Measurements from ENCODE around the gene AMBN. TPM values are rescaled to one million over a fixed set of nuclear protein-coding genes. Genes with fewer than 3 reads are reported as not detected.
A peak's percentile ranks its signal among the peaks of the same experiment; 100 is the strongest.
"Not testable (repeated sequence)": the region's sequence is repeated elsewhere in the genome, so short reads cannot be mapped to it uniquely, and the experiment has no call there.

AMBN gene
- polyA plus RNA-seq, 4 donors, result 0.20 to 1.5 (median 1.2) TPM

DNA sequence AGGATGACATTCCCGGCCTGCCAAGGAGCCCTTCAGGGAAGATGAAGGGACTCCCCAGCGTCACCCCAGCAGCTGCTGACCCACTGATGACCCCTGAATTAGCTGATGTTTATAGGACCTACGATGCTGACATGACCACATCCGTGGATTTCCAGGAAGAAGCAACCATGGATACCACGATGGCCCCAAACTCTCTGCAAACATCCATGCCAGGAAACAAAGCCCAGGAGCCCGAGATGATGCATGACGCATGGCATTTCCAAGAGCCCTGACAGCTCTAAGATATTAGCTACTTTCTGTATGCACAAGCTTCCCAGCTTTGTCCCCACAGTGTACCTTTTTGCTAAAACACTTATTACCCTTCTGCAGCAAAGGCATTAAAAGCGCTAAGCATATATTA is 14.4 kb downstream of the AMBN start:
- DNase-seq (ENCODE audit: low read depth in 4 of 4, low spot score in 3 of 4), result no peak

DNA sequence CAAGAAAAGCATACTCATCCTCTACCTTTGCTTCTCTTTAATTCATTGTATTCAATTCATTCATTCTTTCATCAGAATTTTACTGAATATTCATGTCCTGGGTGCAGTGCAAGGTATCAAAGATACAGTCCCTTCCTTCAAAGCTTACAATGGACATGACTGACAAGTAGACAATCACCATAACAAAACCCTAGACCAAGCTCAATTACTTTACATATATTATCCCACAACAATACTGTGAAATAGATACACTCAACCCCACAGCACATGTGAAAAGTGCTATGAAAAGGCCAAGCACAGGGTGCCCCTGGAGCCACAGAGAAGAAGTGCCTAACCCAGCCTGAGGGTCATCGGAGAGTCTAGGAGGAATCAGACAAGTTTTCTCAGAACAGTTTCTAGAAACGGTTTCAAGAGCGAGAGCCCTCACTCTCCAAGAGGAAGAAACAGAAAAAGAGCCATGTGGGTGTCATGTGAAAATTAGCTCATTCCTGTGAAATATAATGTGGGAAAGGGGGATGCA is 15.3 kb downstream of the AMBN start:
- no peak for DNase-seq (ENCODE audit: low read depth in 4 of 4, low spot score in 3 of 4)

DNA sequence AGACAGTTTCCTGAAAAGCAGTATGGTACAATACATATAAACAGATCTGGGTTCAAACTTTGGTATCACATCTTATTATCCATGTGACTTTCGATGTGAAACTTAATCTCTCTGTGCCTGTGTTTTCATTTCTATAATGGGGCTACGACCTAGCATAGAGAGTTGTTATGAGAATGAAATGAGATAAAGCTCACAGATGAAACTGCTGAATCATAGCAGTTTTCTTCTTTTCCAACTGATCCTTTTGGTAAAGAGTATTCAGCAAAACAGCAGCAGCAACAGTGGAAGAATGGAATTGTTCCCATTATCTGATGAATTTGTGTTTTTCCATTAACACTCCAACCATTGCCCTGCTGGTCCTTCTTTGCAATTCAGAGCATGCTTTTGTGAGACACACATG is 16.3 kb downstream of the AMBN start:
- no peak for DNase-seq (ENCODE audit: low read depth in 4 of 4, low spot score in 3 of 4)

DNA sequence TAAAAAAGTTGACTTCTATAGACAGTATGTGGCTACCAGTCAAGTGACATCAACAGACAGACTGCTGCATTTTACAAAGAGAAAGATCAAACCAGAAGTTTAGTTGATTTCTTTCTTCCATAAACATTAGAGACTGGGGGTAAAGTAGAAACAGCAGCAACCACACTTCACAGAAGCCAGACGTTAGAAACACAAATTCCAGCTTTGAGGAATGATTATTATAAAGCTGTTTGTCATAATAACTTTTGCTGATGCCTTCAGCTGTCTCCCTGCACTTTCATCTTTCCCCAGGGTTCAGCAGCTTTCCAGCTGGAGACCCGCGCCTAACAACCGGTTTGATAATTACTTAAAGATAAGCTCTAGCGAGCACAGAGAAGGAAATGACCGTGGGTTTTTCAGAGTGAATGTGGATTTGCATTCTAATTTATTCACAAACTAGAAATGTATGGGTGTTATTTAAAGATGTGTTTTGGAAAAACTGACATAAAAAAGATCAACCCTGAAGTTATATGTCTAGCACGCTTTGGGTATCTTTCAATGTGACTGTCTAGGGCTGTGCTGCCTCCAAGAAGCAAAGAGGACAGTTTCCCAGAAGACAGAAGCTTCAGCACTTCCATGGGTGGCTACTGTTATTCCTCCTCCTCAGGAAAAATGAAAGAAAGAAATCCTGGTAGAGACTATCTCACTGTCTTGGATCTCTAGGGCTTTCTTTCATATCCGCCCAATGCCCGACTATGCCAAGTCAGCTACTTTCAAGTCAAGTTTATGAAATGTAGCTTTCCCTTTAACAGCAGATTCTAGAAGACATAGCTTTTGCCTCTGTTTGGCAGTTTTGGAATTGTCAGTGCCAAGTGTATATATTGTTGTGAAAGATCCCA is 21.5 kb downstream of the AMBN start:
- no peak for DNase-seq (ENCODE audit: low read depth in 4 of 4, low spot score in 3 of 4)

DNA sequence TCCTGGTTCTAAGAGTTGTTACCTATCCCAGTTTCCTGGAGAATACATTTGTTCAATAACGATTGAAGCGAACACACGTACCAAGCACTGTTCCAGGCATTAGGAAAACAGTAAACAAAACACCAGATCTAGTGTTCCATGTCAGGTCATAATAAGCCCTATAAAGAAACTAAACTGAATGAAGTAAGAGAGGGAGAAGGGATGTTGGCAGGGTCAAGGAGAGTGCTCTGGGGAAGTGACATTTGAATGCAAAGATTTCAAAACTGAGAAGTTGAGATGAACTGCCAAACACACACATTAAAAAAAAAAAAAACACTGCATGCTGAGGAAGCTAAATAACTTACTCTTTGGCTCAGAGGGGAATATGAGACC is 22.1 kb downstream of the AMBN start:
- DNase-seq (ENCODE audit: low read depth in 4 of 4, low spot score in 3 of 4), result no peak

DNA sequence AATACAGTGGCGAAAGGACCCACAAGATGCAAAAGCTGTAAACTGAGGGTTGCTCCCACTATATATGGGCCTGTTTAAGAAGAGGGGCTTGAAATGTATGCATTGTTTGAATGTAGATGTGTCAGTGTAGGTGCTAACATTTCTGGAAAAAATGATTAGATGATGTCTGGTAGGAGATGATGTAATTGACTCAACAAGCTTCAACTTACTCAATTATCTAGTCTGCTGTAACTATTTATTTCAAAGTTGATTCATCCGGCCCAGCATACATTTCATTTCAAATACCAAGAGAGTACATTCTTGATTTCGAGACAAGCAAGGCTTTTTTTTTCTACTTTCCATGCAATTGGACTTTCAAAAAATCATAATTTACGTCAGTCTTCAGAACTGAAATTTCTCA is 27.2 kb downstream of the AMBN start:
- DNase-seq (ENCODE audit: low read depth in 4 of 4, low spot score in 3 of 4), result no peak

DNA sequence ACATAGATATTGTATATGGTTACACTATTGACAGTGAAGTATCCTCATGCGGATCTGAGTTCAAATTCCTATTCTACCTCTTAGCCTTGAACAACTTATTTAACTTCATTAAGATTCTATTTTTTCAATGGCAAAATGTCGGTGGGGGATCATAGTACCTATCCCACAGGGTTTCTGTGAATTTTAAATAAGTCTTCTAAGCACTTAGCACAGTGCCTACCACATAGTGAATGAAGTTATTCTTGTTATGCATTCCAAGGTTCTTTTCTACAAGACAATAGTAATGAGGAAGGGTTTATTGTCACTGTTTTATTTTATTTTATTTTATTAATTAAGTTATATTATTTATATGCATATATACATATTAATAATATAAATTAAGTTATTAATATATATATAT is 27.7 kb downstream of the AMBN start:
- no peak for DNase-seq (ENCODE audit: low read depth in 4 of 4, low spot score in 3 of 4)

DNA sequence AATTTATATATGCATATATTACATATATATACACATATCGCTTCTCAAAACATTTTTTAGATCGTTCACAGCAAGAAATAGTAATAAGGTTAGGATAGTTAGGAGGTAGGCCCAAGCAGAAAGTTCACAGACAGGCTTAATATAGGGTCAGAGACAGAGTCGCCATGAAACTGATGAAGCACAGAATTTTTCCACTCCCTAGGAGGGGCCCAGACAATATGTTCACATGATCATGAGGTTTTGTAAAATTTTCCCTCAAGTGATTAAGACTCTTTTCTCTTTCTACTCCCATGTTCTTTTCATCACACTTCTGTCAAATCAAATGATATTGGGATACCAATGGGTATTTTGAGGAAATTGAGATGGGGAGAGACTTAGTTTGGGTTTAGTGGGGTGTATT is 31.3 kb downstream of the AMBN start:
- DNase-seq (ENCODE audit: low read depth in 4 of 4, low spot score in 3 of 4), result no peak

DNA sequence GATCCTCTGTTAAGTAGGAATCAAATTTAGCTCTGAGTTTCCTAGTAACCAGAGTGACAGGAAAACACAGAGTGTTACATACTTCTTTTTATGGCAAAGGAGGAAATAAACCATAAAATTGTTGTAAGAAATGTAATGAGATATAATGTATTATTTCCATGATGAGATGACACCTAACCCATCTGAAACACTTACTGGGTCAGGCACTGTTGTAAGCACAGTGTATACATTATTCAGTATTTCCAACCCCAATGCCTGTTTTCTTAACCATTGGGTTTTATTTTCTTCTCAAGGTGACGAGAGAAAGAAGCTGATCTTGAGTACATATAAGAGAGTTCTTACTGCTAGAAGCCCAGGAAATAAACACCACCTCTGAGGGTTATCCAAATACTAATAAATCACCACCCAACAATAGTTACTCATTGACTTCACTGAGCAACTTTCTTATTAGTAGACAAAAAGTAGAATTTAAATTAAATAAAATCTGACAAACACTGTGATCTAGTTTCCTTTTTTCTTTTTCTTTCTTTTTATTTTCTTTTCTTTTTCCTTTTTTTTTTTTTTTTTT is 32.3 kb downstream of the AMBN start:
- DNase-seq (ENCODE audit: low read depth in 4 of 4, low spot score in 3 of 4), result no peak

DNA sequence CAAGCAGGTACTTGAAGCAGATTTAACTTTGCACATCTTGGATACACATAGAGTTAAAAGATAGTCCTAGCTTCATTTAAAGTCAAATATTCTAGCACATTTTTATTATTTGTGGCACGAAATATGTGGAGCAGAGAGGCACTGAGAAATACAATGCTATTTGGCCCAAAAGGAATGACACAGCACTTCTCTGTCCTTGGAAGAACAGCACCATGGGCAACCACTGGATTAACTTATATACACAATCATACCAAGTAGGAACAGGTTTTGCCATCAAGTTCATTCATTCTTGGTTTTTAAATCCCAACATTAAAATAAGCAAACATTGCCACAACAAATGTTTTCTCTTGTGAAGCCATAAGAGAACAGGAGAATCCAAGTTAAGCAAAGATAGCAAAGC is 35.6 kb downstream of the AMBN start:
- no peak for DNase-seq (ENCODE audit: low read depth in 4 of 4, low spot score in 3 of 4)

DNA sequence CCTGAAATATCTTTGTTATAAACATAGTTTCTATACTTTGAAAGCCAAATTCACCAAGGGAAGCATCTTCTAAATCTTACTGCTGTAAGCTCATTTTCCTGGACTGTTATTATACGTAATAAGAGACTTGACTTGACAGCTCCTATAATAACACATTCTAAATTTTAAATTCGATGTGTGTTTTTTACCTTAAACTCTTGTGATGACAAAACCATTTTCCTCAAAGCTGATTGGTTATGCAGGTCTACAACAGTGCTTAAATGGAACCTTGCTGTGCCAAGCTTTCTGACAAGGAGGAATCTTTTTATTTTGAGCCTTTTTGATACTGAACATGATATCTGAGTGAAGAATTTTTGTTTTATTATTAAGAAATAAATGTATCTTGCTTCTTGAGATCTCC is 36.4 kb downstream of the AMBN start, which contains the start of gene ENAM:
Gene ENAM, plus strand, starts transcription at position 301 of the 400 bp plus-strand sequence. CDS start 757 bp downstream, outside the sequence.
- no peak for DNase-seq (ENCODE audit: low read depth in 4 of 4, low spot score in 3 of 4)

DNA sequence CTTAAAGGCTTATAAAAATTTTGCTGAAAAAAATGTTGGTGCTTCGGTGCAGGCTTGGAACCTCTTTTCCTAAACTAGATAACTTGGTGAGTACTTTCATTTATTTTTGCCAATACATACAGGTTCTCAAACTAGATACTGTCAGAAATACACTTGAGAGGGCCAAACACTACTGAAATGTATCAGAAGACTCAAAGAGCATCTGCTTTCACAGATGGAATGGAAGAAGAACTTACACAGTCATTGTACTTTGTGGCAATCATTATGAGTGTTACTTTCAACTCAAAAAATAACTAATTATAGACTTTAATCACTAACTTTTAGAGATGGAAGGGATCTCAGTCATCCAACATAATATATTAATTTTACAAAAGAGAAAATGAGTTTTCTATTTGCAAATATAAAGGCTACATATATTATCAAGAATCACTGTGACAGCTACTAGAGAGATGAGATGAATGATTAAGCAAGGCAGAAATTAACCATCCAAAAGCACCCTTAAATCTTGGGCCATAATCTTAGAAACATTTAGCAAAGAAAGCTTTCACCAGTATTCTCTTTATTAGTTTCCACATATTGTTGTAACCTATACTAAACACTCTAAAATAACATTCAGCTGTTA is 37.5 kb downstream of the AMBN start:
- no peak for DNase-seq (ENCODE audit: low read depth in 4 of 4, low spot score in 3 of 4)

DNA sequence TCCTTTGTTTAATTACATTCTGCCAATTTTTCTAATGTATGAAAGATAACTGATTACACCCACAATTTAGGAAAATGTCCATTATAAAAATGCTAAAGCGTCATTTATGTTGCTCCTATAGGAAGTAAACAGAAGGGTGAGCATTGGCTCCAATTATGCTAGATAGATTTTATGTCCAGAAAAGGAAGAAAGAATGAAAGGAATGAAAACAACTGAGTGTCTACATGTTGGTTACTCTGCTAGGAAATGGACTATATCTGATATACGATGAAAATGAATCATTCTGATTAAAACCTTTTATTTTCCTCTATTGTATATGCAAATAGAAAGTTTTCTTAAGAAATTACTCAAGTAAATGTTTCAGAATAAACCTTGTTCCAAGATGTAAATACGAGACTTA is 38.1 kb downstream of the AMBN start:
- no peak for DNase-seq (ENCODE audit: low read depth in 4 of 4, low spot score in 3 of 4)

DNA sequence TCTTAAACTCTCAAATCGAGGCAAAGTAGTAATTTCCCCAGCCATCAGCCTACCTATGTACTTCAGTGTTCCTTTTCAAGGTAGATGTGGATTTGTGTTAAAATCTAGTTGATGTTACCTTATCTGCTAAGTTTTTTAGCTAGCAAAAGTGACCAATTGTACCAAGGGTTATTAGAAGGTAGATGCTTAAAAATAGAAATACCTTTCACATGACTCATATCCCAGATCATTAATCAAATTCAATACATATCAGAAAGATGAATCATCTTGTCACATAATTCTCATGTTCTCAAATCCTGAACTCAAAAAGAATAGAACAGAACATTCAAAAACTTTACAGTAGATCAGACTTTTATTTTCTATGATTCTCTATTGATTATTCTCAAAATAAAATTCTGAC is 40.0 kb downstream of the AMBN start:
- no peak for DNase-seq (ENCODE audit: low read depth in 4 of 4, low spot score in 3 of 4)

DNA sequence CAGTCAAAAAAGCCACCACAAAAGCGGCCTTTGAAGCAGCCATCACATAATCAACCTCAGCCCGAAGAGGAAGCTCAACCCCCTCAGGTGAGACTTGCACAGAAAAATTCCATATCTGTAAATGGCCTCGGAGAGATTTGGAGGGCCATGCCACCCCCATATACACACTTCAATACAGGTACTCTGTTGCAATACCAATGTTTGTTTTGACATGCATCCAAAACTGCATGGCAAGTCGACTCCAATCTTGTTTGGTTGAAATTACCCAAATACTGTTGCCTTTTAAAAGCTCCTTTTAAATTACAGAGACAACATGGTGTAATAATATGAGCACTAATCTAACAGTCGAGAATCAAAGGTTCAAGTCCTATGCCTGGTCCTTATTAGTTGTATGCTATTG is 42.4 kb downstream of the AMBN start:
- no peak for DNase-seq (ENCODE audit: low read depth in 4 of 4, low spot score in 3 of 4)

DNA sequence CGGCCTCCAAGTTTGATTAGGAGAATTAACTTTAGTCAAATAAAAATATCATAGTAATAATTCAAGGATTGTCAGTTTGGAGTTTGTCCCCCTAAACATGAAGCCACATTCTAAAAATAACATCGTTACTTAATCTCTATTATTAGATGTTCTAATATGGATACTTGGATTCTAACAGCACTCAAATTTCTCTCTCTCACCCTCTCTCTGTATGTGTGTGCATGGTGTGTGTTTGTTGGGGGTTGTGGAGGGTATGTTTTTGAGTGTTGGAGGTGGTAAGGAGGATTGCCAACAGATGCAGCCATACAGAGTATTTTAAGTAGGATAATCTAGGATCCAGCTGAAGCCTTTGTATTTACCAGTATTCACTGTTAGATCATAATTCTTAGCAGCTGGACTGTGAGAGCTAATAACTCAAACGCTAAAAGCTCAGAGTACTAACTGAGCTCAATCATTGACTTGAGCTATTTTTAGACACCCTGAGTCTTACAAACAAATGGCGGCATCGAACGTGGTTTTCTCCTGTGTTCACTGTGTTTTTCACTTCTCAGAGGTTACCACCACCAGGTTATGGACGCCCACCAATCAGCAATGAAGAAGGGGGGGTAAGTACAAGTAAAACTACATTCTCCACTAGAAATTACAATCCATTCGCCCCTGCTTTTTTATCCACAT is 45.3 kb downstream of the AMBN start:
- DNase-seq (ENCODE audit: low read depth in 4 of 4, low spot score in 3 of 4), result peak in 2 of 4 donors; percentile 43 to 44

DNA sequence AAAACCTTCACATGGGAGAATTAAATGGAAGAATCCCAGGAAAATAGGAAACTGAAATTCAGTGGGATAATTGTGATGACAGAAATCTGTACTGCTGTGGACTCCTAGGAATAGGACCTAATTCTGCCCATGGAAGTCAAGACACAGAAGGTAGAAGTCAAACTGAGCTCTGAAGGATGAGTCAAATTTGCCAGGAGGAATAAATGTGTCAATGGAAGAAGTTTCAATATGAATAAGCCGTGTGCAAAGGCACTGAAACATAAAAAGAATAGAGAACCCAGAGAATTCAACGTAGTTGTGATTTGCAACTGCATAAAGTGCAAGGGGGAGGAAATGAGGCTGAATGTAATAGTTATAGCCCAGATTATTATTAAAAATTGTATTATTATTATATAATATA is 48.1 kb downstream of the AMBN start:
- no peak for DNase-seq (ENCODE audit: low read depth in 4 of 4, low spot score in 3 of 4)

DNA sequence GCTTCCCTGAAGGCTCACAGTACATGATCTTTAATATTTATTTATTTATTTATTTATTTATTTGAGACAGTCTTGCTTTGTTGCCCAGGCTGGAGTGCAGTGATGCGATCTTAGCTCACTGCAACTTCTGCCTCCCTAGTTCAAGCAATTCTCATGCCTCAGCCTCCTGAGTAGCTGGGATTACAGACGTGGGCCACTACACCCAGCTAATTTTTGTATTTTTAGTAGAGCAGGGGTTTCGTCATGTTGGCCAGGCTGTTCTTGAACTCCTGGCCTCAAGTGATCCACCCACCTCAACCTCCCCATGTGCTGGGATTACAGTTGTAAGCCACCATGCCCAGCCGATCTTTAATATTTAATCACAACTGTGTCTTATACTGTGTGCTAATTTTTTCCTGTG is 58.7 kb downstream of the AMBN start:
- DNase-seq (ENCODE audit: low read depth in 4 of 4, low spot score in 3 of 4), result not testable (repeated sequence)

DNA sequence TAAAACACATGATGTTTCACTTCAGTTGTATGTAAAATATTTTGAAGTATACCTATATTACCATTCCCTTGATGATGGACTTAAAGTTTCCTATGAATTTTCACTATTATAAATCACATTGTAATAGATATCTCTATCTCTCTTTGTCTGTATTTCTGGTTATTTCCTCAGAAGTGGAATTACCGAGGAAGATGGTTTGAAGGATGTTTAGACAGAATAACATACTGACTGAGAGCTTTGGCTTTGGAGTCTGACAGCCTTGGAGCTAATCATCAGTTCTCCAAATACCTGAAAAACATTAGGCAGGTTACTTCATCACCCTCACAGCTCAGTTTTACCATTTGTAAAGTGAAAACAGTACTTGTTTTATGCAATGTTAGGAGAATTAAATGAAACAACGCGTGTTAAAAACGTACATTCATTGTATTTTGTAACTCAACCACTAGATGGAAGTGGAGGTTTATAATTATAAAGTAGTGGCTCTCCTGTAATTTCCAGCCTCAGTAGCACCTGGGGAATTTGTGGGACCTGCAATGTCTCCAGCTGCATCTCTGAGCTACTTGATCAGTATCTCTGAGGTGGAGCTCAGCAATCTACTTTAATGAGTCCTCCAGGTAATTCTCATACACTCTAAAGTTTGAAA is 59.9 kb downstream of the AMBN start:
- peak in 1 of 4 donors; percentile 2 for DNase-seq (ENCODE audit: low read depth in 4 of 4, low spot score in 3 of 4)

DNA sequence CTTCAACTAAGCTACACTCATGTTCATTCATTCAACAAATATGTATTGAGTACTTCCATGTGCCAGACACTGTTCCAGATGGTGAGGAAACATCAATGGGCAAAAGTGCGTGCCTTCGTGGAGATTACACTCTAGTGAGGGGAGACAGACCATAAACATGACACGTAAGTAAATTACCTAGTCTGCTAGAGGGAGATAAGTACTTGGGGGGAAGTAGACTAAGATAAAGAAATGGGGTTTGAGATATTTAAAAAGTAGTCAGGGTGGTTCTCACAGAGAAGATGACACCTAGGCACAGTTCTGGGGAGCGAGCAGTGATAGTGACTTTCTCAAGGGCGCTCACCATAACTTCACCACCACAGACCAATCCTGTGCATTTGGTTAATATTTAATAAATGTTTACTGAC is 62.6 kb downstream of the AMBN start:
- no peak for DNase-seq (ENCODE audit: low read depth in 4 of 4, low spot score in 3 of 4)

Data from left renal pelvis (tissue), 4 donors.